HepG2 (cell line): ENCODE data around the gene EPS8L1.

Experiments used
- CREM ChIP-seq, 2 experiments: sonication (generic) in 1 of 2; formaldehyde crosslinking in 1 of 2; IDR thresholded peaks; 2 replicates each; pipeline versions ENCODE4 v1.4.0 to v1.6.1; 2016 to 2020; ENCODE audit warnings: antibody characterized with exemption in 1 of 2, mild to moderate bottlenecking in 1 of 2, missing genetic modification reagents in 1 of 2
- MXI1 ChIP-seq: IDR thresholded peaks from 3 replicates; pipeline ENCODE4 v1.6.1; 2012; ENCODE audit warnings: low read depth, low read length, inconsistent platforms, borderline replicate concordance
- ZNF234 ChIP-seq: sonication (generic); formaldehyde crosslinking; conservative IDR thresholded peaks from 2 replicates; pipeline ENCODE4 v1.5.1; 2020; ENCODE audit warnings: mild to moderate bottlenecking, missing genetic modification reagents
- ZNF780A ChIP-seq: sonication (generic); formaldehyde crosslinking; IDR thresholded peaks from 2 replicates; pipeline ENCODE4 v1.8.0; 2022; ENCODE audit warnings: mild to moderate bottlenecking, missing genetic modification reagents, moderate library complexity
- ZNF879 ChIP-seq: sonication (generic); formaldehyde crosslinking; IDR thresholded peaks from 2 replicates; pipeline ENCODE4 v1.8.1; 2023; ENCODE audit warnings: missing genetic modification reagents
- TF ChIP-seq, protein P1 (sequence below): sonication (generic); formaldehyde crosslinking; IDR thresholded peaks from 2 replicates; pipeline ENCODE4 v1.5.0; 2020; ENCODE audit warnings: mild to moderate bottlenecking, missing genetic modification reagents, moderate library complexity
- TF ChIP-seq, protein P2 (sequence below): sonication (generic); formaldehyde crosslinking; IDR thresholded peaks from 2 replicates; pipeline ENCODE4 v1.4.0; 2020; ENCODE audit warnings: missing genetic modification reagents, borderline replicate concordance

DNA sequence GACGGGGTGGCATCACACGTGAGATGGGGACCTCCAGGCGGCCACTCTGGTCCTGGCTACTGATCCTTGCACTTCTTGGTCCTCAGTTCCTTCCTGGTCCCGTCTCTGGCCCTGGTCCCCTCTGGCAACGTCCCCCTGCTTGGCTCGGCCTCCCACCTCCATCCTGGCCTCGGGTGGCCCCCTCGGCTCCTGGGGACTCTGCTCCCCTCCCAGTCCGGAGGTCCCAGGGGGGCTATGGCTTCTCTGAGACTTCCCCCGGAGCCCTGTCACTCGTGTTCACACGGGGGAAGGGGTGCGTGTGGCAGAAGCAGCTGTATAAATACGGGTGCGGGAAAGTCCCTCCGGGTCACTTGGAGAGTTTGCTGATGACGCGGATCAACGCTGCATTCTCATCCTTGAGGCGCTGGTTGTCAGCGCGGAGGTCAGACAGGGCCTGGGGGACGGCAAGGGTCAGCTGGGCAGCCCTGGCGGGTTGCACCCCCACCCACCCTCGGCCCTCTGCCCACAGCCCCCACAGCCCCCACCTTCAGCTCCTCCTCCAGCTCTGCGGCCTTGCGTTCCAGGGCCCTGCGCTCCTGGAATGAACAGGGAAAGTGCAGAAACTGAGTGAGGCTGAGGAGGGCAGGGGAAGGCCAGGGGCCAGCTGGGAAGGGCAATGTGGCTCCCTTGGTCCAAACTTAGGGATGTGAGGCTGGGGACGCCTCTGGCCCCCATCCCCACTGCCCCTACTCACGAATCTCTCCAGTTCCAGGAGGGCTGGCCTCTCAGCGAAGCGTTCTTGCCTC is 15.6 kb downstream of the EPS8L1 start:
- TF ChIP-seq, protein P1, sequence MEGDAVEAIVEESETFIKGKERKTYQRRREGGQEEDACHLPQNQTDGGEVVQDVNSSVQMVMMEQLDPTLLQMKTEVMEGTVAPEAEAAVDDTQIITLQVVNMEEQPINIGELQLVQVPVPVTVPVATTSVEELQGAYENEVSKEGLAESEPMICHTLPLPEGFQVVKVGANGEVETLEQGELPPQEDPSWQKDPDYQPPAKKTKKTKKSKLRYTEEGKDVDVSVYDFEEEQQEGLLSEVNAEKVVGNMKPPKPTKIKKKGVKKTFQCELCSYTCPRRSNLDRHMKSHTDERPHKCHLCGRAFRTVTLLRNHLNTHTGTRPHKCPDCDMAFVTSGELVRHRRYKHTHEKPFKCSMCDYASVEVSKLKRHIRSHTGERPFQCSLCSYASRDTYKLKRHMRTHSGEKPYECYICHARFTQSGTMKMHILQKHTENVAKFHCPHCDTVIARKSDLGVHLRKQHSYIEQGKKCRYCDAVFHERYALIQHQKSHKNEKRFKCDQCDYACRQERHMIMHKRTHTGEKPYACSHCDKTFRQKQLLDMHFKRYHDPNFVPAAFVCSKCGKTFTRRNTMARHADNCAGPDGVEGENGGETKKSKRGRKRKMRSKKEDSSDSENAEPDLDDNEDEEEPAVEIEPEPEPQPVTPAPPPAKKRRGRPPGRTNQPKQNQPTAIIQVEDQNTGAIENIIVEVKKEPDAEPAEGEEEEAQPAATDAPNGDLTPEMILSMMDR (CRISPR knock-in tag): no peak
- no peak for TF ChIP-seq CREM (IDR thresholded peaks at IDR 0.05)
- TF ChIP-seq CREM (CRISPR knock-in tag; IDR thresholded peaks at IDR 0.05): no peak
- TF ChIP-seq MXI1: no peak
- TF ChIP-seq ZNF234 (CRISPR knock-in tag): no peak
- TF ChIP-seq, protein P2, sequence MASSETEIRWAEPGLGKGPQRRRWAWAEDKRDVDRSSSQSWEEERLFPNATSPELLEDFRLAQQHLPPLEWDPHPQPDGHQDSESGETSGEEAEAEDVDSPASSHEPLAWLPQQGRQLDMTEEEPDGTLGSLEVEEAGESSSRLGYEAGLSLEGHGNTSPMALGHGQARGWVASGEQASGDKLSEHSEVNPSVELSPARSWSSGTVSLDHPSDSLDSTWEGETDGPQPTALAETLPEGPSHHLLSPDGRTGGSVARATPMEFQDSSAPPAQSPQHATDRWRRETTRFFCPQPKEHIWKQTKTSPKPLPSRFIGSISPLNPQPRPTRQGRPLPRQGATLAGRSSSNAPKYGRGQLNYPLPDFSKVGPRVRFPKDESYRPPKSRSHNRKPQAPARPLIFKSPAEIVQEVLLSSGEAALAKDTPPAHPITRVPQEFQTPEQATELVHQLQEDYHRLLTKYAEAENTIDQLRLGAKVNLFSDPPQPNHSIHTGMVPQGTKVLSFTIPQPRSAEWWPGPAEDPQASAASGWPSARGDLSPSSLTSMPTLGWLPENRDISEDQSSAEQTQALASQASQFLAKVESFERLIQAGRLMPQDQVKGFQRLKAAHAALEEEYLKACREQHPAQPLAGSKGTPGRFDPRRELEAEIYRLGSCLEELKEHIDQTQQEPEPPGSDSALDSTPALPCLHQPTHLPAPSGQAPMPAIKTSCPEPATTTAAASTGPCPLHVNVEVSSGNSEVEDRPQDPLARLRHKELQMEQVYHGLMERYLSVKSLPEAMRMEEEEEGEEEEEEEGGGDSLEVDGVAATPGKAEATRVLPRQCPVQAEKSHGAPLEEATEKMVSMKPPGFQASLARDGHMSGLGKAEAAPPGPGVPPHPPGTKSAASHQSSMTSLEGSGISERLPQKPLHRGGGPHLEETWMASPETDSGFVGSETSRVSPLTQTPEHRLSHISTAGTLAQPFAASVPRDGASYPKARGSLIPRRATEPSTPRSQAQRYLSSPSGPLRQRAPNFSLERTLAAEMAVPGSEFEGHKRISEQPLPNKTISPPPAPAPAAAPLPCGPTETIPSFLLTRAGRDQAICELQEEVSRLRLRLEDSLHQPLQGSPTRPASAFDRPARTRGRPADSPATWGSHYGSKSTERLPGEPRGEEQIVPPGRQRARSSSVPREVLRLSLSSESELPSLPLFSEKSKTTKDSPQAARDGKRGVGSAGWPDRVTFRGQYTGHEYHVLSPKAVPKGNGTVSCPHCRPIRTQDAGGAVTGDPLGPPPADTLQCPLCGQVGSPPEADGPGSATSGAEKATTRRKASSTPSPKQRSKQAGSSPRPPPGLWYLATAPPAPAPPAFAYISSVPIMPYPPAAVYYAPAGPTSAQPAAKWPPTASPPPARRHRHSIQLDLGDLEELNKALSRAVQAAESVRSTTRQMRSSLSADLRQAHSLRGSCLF (CRISPR knock-in tag): no peak
- no peak for TF ChIP-seq ZNF780A (CRISPR knock-in tag)
- no peak for TF ChIP-seq ZNF879 (CRISPR knock-in tag)
